GM12878 (cell line): ENCODE results near the gene SUFU. TPM values are rescaled to one million over a fixed set of nuclear protein-coding genes. Genes with fewer than 3 reads are reported as not detected.

Experiments
- CREB1 ChIP-seq: IDR thresholded peaks from 2 replicates; pipeline ENCODE4 v1.6.1; 2012; ENCODE audit warnings: low read depth, mild to moderate bottlenecking, inconsistent platforms
- FOXM1 ChIP-seq: IDR thresholded peaks from 2 replicates; pipeline ENCODE4 v1.6.1; 2012; ENCODE audit warnings: low read depth, mild to moderate bottlenecking, inconsistent platforms, low read length, moderate library complexity
- HDAC2 ChIP-seq: fragments of 200-600 bp; sonication (generic); IDR thresholded peaks from 2 replicates; pipeline ENCODE4 v1.6.1; 2017
- MXI1 ChIP-seq: fragments of 150-350 bp; IDR thresholded peaks from 2 replicates; pipeline ENCODE4 v1.6.1; 2011; ENCODE audit warnings: low read depth, mild to moderate bottlenecking, inconsistent platforms, low read length, improper control_type of control experiment
- NR2C1 ChIP-seq: fragments of 450-650 bp; IDR thresholded peaks from 2 replicates; pipeline ENCODE4 v1.6.1; 2017; ENCODE audit warnings: antibody characterized with exemption, mild to moderate bottlenecking, moderate library complexity
- RB1 ChIP-seq: fragments of 450-650 bp; formaldehyde crosslinking; IDR thresholded peaks from 2 replicates; pipeline ENCODE4 v1.6.1; 2017; ENCODE audit warnings: mild to moderate bottlenecking, borderline replicate concordance
- YY1 ChIP-seq: IDR thresholded peaks from 2 replicates; pipeline ENCODE4 v1.6.1; 2011; ENCODE audit warnings: low read depth, mild to moderate bottlenecking, low read length
- polyA plus RNA-seq, 11 experiments: library from polyadenylated mRNA; depleted of rRNA in 4 of 11; unstranded in 6 of 11; stranded (reverse) in 5 of 11; fragments of >200 nt; fragmentation: Nextera tagmentation in 4 of 11; fragmentation: Illumina TruSeq in 1 of 11; extraction: Ambion mirVana in 4 of 11; extraction: Trizol in 1 of 11; gene quantifications; 1 replicate in 1 of 11; 2 replicates in 10 of 11; pipeline versions ENCODE4 v1.2.1 to v1.2.3, GENCODE V29; 2011 to 2016; ENCODE audit warnings: inconsistent platforms in 2 of 11, missing spikeins in 2 of 11, low read depth in 1 of 11
- total RNA-seq, 4 experiments: library from RNA; depleted of rRNA in 3 of 4; stranded (reverse); fragments of >200 nt in 3 of 4; fragmentation: Illumina TruSeq in 1 of 4; extraction: Trizol in 1 of 4; gene quantifications; 2 replicates each; pipeline versions ENCODE4 v1.2.1 to v1.2.3, GENCODE V29; 2013 to 2021
- TF ChIP-seq, protein P1 (sequence below): fragments of 450-650 bp; IDR thresholded peaks from 2 replicates; pipeline ENCODE4 v1.6.1; 2017; ENCODE audit warnings: mild to moderate bottlenecking
- TF ChIP-seq, protein P2 (sequence below): fragments of 450-650 bp; IDR thresholded peaks from 2 replicates; pipeline ENCODE4 v1.6.1; 2017; ENCODE audit warnings: mild to moderate bottlenecking, moderate library complexity
- TF ChIP-seq, protein P3 (sequence below): fragments of 450-650 bp; IDR thresholded peaks from 2 replicates; pipeline ENCODE4 v1.6.1; 2018; ENCODE audit warnings: mild to moderate bottlenecking, low read depth, moderate library complexity; ENCODE audit not compliant: partially characterized antibody
- TF ChIP-seq, protein P4 (sequence below): fragments of 450-650 bp; IDR thresholded peaks from 2 replicates; pipeline ENCODE4 v1.6.1; 2016; ENCODE audit warnings: mild to moderate bottlenecking, moderate library complexity, borderline replicate concordance
- TF ChIP-seq, protein P5 (sequence below): fragments of 450-650 bp; IDR thresholded peaks from 2 replicates; pipeline ENCODE4 v1.6.1; 2018; ENCODE audit warnings: borderline replicate concordance, mild to moderate bottlenecking; ENCODE audit not compliant: partially characterized antibody

The SUFU gene
- total and polyA plus RNA-seq, 10 of the 15 experiments (the other 5 are each of a cell fraction or from before 2014, with no cell fraction given), result 0.68 to 7.7 (median 2.4) TPM

DNA sequence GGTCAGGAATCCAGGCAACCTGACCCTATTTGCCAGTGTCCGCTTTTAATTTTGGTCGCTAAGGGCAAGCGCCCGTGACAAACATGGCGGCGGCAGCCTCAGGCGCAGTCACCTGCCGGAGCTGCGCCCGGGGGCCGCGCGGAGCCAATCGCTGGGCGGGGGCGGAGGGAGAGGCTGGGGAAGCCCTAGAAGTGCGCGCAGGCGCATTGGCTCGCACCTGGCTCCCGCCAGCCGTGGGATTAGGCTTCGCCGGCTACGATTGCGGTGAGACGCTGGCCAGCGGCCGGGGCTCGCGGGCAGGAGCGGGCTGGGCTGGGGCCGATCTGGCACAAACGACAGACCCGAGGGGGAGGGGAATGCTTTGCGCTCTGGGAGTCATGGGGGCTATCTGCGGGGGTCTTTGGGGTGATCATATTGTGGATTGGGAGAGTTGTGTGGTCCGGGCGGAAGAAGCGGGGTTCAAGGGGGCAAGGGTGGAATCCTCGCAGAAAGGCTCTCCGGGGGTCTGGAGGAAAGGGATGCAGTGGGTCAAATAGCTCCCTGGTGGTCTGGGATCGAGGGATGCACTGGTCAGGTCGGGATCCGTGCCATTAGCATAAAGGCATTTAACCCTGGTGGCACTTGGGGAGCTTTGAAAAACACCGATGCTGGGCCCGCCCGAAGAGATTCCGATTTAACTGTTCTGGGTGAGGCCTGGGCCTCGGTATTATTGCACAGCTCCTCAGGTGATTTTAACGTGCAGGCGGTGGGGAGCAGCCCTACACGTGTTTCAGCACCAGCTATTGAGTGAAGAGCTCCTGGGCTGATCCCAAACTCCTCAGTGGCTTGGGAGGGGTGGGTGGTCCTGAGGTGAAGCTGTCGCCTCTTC, 42.4 kb upstream of the SUFU start (continued):
- TF ChIP-seq YY1 (peak; percentile 100), NR2C1 (peak; percentile 88), MXI1 (peak; percentile 83), HDAC2 (no peak), FOXM1 (no peak), RB1 (peak; percentile 58; the same call in 1 of the 2 replicates), CREB1 (peak; percentile 85)
- TF ChIP-seq, protein P1, sequence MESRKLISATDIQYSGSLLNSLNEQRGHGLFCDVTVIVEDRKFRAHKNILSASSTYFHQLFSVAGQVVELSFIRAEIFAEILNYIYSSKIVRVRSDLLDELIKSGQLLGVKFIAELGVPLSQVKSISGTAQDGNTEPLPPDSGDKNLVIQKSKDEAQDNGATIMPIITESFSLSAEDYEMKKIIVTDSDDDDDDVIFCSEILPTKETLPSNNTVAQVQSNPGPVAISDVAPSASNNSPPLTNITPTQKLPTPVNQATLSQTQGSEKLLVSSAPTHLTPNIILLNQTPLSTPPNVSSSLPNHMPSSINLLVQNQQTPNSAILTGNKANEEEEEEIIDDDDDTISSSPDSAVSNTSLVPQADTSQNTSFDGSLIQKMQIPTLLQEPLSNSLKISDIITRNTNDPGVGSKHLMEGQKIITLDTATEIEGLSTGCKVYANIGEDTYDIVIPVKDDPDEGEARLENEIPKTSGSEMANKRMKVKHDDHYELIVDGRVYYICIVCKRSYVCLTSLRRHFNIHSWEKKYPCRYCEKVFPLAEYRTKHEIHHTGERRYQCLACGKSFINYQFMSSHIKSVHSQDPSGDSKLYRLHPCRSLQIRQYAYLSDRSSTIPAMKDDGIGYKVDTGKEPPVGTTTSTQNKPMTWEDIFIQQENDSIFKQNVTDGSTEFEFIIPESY, result no peak
- TF ChIP-seq, protein P2, sequence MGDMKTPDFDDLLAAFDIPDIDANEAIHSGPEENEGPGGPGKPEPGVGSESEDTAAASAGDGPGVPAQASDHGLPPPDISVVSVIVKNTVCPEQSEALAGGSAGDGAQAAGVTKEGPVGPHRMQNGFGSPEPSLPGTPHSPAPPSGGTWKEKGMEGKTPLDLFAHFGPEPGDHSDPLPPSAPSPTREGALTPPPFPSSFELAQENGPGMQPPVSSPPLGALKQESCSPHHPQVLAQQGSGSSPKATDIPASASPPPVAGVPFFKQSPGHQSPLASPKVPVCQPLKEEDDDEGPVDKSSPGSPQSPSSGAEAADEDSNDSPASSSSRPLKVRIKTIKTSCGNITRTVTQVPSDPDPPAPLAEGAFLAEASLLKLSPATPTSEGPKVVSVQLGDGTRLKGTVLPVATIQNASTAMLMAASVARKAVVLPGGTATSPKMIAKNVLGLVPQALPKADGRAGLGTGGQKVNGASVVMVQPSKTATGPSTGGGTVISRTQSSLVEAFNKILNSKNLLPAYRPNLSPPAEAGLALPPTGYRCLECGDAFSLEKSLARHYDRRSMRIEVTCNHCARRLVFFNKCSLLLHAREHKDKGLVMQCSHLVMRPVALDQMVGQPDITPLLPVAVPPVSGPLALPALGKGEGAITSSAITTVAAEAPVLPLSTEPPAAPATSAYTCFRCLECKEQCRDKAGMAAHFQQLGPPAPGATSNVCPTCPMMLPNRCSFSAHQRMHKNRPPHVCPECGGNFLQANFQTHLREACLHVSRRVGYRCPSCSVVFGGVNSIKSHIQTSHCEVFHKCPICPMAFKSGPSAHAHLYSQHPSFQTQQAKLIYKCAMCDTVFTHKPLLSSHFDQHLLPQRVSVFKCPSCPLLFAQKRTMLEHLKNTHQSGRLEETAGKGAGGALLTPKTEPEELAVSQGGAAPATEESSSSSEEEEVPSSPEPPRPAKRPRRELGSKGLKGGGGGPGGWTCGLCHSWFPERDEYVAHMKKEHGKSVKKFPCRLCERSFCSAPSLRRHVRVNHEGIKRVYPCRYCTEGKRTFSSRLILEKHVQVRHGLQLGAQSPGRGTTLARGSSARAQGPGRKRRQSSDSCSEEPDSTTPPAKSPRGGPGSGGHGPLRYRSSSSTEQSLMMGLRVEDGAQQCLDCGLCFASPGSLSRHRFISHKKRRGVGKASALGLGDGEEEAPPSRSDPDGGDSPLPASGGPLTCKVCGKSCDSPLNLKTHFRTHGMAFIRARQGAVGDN, result no peak
- TF ChIP-seq, protein P3, sequence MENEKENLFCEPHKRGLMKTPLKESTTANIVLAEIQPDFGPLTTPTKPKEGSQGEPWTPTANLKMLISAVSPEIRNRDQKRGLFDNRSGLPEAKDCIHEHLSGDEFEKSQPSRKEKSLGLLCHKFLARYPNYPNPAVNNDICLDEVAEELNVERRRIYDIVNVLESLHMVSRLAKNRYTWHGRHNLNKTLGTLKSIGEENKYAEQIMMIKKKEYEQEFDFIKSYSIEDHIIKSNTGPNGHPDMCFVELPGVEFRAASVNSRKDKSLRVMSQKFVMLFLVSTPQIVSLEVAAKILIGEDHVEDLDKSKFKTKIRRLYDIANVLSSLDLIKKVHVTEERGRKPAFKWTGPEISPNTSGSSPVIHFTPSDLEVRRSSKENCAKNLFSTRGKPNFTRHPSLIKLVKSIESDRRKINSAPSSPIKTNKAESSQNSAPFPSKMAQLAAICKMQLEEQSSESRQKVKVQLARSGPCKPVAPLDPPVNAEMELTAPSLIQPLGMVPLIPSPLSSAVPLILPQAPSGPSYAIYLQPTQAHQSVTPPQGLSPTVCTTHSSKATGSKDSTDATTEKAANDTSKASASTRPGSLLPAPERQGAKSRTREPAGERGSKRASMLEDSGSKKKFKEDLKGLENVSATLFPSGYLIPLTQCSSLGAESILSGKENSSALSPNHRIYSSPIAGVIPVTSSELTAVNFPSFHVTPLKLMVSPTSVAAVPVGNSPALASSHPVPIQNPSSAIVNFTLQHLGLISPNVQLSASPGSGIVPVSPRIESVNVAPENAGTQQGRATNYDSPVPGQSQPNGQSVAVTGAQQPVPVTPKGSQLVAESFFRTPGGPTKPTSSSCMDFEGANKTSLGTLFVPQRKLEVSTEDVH, result no peak
- TF ChIP-seq, protein P4, sequence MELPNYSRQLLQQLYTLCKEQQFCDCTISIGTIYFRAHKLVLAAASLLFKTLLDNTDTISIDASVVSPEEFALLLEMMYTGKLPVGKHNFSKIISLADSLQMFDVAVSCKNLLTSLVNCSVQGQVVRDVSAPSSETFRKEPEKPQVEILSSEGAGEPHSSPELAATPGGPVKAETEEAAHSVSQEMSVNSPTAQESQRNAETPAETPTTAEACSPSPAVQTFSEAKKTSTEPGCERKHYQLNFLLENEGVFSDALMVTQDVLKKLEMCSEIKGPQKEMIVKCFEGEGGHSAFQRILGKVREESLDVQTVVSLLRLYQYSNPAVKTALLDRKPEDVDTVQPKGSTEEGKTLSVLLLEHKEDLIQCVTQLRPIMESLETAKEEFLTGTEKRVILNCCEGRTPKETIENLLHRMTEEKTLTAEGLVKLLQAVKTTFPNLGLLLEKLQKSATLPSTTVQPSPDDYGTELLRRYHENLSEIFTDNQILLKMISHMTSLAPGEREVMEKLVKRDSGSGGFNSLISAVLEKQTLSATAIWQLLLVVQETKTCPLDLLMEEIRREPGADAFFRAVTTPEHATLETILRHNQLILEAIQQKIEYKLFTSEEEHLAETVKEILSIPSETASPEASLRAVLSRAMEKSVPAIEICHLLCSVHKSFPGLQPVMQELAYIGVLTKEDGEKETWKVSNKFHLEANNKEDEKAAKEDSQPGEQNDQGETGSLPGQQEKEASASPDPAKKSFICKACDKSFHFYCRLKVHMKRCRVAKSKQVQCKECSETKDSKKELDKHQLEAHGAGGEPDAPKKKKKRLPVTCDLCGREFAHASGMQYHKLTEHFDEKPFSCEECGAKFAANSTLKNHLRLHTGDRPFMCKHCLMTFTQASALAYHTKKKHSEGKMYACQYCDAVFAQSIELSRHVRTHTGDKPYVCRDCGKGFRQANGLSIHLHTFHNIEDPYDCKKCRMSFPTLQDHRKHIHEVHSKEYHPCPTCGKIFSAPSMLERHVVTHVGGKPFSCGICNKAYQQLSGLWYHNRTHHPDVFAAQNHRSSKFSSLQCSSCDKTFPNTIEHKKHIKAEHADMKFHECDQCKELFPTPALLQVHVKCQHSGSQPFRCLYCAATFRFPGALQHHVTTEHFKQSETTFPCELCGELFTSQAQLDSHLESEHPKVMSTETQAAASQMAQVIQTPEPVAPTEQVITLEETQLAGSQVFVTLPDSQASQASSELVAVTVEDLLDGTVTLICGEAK, result no peak
- TF ChIP-seq, protein P5, sequence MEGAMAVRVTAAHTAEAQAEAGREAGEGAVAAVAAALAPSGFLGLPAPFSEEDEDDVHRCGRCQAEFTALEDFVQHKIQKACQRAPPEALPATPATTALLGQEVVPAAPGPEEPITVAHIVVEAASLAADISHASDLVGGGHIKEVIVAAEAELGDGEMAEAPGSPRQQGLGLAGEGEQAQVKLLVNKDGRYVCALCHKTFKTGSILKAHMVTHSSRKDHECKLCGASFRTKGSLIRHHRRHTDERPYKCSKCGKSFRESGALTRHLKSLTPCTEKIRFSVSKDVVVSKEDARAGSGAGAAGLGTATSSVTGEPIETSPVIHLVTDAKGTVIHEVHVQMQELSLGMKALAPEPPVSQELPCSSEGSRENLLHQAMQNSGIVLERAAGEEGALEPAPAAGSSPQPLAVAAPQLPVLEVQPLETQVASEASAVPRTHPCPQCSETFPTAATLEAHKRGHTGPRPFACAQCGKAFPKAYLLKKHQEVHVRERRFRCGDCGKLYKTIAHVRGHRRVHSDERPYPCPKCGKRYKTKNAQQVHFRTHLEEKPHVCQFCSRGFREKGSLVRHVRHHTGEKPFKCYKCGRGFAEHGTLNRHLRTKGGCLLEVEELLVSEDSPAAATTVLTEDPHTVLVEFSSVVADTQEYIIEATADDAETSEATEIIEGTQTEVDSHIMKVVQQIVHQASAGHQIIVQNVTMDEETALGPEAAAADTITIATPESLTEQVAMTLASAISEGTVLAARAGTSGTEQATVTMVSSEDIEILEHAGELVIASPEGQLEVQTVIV, result no peak
